NCI-H2081 (cell line): ENCODE results near the gene GRIP1.

Source experiments
- DNase-seq, 2 experiments: peaks; one replicate each; lab custom pipeline; 2025; lab: John Stamatoyannopoulos, UW

Gene GRIP1

DNA sequence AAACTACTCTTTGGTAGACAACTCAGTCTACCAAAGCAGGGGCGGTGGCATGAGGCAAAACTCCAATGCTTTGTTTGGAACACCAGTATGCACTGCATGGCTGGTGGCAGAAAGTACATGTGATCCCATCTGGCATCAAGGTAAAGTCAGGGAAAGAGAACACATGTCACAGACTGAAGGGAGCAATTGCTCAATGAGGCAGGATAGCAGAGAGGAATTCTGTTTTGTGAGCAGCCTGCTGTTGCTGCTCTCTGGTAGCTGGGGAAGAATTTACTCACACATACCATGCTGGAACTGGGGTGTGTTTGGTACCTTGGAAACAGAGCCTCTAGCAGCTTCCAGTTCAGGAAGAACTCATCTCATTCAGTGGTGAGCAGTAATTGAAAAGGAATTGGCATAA lies 291.8 kb downstream of the GRIP1 start:
- no peak for DNase-seq

DNA sequence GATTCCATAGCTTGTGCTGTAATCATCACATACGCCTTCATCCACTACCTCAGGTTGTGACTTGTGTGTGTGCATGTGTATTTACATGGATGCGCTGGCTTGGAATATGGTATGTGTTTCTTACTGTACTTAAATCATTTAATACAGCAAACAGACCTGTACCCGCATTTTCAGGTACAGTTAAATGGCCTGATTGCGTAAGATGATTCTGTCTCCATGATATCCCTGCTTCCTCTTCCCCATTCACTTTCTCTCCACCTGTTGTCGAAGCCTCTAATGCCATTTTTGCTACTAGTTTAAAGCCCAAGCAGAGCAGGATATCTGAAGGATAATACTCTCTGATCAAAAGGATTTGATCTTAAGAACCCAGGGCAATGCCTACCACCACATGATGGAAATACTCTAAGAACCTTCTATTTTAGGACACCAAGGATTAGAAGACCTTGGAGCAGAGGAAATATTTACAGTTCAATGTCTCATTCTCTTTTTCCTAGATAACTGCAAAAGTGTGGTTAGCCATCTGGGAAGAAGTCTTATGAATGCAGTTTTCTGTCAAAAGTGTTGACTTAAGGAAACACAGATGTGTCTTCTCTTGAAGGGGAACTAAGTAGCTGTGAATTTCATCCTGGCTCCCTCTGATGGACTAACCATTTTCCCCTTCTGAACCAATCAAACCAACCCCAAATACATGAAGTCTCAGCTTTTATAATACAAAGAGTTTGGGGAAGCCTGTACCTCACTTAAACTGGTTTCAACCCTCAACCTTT lies 297.9 kb downstream of the GRIP1 start:
- DNase-seq: no peak

DNA sequence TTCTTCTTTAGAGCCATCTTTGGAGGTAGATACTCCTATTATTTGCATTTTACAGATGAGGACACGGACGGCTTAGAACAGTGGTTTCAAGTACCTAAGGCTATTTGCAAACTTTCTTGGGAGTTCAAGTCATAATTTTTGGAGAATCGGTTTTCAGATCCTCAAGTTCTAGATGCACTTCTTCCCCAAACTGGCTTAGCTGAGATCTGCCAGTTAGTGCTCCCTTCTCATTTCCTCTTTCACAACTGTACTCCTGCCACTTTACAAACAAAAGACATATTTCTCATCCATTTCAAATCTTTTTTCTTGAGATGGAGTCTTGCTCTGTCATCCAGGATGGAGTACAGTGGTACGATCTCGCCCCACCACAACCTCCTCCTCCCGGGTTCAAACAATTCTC lies 299.3 kb downstream of the GRIP1 start:
- DNase-seq: no peak

DNA sequence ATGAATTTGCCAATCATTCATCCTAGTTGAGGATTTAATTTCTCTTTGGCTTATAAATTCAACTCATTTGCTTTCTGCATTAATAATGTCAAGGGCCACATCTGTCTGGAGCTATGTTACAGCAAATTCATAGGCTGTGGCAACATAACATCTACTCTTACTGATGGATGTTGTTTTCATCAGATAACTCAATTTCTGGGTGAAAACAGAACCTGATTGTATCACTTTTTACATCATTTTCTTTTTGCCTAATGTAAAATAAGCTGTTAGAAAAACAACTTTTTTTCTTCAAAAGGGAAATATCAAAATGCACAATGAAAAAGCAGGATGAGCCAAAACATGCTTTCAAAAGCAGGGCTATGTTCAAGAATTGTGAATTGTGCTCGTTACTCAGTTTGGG lies 303.3 kb downstream of the GRIP1 start:
- DNase-seq: no peak

DNA sequence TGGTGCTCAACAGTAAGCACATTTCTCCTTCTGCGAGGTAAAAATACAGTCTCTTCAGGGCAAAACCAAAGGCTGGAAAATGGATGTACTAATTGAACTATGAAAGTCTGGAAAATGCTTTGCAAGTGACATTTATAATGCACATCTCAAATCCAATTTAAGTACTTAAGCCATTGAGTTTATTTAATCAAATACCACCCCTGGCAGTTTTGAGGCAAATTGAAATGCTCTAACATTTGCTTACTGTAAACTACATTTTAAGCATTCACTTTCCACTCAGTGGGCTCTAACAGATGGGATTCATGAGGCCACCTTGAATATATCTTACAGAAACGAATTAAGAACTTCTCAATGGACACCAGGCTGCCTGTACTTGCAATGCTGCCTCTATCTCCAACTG lies 306.9 kb downstream of the GRIP1 start:
- no peak for DNase-seq

DNA sequence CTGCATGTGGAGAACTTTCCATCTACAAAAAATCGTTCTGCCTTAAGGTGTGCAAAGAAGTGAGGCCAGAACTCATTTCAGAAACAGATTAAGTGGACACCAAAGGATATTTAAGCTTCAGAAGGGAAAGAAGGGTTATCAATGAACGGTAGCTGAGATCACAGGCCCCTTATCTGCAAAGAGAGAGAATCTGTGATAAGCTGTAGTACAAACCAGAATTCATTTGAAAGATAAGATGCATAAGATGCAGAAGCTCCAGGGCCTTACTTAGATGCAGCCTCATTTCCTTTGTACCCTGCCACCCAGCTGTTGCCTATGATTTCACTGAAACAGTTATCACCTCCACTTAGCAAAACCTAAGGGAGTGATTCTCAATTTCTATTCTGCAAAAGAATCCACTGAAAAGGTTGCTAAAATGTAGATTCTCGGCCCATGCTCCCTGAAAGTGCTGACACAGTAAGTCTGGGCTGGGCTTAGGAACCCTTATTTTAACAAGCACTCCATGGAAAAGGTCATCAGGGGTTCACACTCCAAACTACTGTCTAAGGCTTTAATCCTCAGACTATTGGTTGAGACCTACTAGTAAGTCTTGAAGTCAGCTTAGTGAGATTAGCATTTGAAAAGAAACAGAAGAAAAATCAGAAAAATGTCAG lies 311.7 kb downstream of the GRIP1 start:
- DNase-seq: no peak

DNA sequence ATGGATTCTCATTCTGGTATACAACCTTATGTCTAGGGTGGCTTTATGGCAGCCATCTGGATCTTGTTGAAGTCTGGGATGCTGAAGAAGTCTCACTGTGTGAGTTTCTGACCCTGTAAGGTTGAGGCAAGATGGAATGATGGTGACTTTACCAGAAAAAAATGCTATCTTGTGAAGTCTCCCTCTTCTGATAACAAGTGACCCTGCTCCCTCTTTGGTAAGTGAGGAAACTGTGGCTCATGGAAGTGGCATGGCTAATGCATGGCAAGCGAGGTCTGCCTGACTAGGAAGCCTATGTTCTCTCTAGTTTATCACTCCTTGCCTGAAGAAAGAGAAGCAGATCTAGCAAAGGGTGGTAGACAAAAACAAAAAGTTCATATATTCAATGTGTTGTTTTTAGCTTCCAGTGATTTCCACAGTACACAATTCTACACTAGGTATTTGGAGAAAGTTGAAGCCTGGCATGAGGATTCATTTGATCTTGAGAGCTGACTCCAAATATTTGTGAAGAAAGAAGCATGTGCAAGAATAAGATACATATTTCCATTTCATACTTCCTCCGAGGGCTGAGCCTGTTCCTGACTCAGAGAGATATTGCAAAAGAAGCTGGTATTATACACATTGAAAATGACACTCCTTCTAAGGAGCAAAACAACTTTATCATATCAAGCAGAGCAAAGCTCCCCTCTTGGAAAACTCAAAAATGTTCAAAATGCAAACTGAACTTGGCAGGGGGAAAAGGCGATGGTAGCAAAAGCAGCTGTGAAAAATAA lies 313.0 kb downstream of the GRIP1 start:
- DNase-seq: no peak

DNA sequence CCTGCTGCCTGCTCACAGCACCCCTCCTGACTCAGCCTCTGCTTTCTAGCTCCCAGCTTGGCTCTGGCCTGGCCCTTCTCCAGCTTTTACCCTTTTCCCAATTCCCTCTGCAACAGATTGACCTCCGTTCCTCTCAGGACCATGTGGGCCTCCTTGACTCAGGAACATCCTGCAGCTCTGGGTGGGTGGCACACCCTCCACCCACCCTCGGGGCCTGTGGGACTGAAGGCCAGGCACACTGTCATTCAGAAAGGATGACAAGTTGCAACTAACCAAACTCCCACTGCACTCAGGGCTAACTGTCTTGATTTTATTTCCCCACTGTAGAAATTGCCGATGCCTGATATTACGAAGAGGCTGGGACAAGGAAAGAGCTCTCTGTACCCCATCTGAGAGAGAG lies 317.2 kb downstream of the GRIP1 start:
- DNase-seq: no peak

DNA sequence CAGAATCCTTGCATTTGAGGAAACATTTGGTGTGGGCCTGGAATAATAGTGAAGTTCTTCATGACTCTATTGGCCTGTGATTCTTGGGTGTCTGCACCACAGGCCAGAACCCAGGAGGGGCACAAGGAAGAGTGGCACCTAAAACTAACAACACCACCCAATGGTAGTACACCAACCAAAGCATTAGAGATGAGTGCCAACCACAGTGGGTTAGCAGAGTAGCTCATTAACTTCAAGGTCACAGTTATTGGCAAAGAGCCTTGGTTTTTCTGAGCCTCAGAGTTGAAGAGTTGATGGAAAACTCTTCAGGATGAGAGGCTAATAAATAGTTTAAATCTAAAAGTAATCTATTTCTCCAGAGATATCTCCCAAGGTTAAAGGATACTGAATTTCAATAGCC lies 319.6 kb downstream of the GRIP1 start:
- DNase-seq: no peak

DNA sequence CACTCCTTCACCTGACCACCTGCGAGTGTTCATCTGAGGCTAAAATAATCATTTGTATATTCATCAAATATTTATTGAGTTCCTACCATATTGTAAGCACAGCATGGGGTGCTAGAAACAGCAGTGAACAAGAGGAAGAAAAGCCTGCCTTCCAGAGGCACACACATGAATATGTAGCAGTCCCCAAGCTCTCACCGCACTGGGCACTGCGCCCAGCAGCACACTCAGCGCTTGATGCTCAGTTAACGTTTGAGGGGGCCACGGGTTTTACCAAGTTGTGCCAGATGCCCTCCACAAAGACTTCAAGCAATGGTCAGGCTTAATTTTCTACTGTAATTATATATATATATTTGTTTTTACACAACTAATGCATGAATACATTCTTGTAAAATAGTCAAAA lies 324.6 kb downstream of the GRIP1 start:
- peak in 1 of 2 experiments; percentile 26 for DNase-seq

DNA sequence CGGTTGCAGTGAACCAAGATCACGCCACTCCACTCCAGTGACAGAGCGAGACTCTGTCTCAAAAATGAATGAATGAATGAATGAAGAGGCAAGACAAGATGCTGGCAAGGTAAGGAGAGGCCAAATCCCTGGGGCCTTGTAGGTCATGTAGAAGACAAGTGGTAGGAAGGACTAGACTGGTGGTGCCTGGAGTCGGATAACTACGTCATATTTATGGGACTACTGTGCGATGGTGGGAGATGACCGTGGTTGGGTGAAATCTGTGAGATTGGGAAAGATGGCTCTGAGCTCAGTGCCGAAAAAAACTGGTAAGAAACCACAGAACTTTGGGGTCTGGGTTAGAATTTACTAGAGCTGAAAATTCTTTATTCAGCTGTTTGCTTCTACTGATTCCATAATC lies 326.0 kb downstream of the GRIP1 start:
- no peak for DNase-seq

DNA sequence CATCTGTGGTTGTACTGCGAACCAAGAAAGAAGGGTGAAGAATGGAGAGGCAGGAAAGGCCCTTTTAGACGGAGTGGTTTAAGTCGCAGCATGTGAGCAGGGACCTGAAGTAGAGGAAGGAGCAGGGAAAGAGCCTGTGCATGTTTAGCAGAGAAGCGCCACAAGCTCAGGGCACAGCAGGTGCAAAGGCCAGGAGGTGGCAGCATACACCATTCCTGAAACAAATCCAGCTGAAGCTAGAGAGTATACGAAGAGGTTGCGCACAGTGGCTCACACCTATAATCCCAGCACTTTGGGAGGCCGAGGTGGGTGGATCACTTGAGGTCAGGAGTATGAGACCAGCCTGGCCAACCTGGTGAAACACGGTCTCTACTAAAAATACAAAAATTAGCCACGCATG lies 326.7 kb downstream of the GRIP1 start:
- peak in 1 of 2 experiments; percentile 7 for DNase-seq

DNA sequence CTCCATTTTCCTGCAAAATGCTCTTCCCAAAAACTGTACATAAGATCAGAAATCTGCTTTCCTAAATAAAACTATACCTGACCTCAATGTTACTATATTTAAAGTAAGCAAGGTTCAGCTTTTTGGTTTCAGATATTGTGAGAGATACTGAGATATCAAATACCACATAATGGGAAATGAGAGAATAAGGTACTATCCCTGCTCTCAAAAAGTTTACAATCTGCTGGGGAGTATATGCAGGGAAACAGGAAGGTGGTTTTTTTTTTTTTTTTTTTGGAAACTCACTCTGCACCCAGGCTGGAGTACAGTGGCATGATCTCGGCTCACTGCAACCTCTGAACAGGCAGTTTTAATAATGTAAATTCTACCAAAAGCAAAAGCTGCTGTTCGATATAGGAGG lies 327.6 kb downstream of the GRIP1 start:
- no peak for DNase-seq

DNA sequence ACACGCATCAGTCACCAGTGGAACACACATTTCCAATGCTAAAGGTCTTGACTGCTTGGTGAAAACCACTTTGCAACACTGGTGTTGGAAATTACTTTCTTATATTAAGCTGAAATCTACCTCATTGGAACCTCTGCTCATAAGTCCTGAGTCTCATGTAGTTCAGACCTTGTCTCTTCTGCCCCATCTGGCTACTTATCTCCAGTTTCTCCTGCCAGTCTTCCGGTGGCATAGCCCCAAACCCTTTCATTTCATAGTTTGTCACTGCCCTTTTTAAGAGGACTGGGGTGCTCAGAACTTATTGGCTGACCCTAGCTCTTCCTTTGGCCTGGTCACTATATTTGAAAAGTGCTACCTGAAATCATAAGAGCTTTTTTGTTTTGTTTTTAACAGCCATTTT lies 332.9 kb downstream of the GRIP1 start:
- DNase-seq: no peak

DNA sequence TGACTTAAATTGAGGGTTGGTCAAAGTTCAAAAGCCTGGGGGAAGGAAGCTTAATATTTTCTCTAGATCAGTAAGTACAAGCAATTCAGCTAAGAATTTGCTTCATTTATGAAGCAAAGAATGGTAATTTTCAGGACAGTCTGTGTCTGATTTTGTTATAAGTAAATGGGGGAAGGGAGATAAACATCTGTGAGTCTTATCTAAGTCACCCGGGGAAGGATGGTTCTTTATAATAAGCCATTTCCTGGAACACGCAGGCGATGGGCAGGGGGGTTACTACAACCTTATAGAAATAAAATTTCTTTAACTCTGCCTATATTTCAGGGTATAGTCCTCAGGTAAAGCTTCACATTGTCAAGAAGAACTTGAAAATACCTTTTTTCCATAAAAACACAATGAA lies 333.7 kb downstream of the GRIP1 start:
- DNase-seq: no peak

DNA sequence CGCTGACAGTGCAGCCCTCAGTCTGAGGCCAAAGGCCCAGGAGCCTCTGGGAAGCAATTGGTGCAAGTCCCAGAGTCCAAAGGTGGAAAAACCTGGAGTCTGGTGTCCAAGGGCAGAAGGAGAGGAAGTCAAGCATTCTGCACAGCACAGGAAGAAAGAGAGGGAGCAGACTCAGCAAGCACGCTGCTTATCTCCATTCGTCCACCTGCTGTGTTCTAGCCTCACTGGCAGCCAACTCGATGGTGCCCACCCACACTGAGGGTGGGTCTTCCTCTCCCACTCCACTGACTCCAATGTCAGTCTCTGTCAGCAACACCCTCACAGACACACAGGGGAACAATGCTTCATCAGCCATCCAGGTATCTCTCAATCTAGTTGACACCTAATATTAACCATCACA lies 337.8 kb downstream of the GRIP1 start:
- no peak for DNase-seq

DNA sequence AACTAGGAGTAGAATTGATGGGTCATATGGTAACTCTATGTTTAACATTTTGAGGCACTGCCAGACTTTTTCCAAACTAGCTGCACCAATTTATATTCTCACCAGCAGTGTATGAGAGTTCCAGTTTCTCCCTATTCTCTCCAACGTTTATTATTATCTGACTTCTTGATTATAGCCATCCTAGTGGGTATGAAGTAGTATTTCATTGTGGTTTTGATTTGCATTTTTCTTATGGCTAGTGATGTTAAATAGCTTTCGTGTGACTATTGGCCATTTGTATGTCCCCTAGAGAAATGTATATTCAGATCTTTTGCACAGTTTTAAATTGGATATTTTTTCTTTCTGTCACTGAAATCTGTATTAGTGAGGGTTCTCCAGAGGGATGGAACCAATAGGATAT lies 338.7 kb downstream of the GRIP1 start:
- DNase-seq: no peak

DNA sequence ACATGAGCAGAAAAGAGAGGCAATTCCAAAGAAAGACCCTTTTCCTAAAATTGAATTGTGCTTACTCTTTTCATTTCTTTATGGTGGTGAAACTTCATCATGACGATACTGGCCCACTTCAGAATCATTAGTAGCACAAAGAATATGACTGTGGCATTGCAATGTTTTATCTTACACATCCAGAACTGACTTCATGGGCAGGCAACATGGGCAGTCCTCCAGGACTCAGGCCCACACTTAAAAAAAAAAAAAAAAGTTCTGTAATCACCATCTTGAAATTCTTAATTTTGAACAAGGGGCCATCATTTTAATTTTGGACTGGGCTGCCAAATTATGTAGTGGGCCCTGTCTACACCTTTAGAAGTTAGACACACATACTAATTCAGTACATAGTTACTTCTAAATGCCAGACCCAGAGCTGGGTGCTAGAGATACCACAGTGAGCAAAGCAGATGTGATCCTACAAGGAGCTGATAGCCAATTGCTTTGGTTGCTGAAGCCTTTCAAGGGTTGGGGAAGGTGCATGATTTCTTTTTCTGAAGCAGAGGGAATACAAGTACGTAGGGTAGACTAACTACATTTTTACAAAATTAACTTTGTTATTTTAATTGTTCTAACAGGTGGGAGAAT lies 341.4 kb downstream of the GRIP1 start:
- no peak for DNase-seq

DNA sequence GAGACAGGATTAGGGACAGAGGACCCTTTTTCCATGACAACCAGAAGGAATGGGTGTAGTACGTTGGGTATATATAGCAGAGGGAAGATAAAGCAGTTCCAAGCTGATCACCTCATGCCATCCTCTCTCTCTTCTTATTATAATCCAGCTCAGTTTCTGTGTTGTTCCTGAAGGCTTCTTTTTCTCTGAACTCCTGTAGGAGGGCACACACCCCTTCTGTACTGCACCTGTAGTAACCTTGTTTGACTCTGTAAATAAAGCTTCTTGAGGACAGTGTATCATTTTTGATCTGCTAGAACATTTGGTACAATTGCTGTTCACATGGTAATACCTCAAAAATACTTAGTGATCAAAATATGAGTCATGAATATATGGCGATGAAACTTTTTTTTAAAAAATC lies 343.1 kb downstream of the GRIP1 start:
- no peak for DNase-seq

DNA sequence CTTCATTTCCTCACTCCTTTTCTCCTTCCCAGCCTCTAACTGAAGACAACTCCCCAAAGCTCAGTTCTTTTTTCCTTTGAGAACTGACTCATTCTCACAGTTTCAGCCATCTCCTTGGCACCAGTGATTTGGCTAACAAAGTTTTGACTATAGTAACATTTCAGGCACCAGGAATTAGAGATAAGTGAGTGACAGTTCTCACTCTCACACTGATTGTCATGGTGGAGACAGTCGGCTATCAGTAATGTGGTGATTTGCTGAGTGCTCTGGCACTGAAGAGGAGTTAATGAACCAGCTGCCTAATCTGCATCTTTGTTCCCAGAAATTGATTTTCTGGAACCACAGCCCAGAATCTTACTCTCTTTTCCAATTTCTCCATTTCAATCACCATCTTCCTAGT lies 347.1 kb downstream of the GRIP1 start:
- DNase-seq: no peak

DNA sequence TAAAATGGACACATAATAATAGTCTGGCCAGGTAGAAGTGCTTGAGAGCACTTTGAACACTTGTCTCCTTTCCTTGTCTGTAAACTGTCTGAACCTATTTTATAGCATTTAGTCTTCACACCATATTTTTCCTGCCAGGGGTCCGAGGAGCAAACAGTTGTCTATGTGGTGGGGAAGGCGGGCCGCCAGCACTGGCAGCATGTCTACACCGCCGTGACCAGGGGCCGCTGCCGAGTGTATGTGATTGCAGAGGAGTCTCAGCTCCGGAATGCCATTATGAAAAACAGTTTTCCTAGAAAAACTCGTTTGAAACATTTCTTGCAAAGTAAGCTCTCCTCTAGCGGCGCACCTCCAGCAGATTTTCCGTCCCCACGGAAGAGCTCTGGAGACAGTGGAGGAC lies 347.9 kb downstream of the GRIP1 start:
- DNase-seq: no peak

DNA sequence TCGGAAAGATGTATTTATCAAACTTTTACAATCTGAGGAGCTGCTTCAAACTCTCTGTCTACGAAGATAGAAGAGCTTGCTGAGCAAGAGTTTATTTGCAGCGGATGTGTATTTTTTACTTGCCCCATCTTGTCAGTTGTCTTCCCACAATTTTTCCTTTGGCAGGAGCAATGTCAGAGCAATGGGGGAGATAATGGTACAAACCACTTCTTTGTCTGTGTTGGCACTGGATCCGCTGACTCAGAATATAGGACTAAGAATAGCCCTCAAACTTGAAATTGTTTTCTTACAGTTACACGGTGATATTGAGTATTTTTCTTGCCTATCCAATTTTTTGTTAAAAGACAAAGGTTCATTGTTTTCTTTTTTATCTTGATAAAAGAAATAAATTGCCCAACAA lies 348.9 kb downstream of the GRIP1 start:
- no peak for DNase-seq

DNA sequence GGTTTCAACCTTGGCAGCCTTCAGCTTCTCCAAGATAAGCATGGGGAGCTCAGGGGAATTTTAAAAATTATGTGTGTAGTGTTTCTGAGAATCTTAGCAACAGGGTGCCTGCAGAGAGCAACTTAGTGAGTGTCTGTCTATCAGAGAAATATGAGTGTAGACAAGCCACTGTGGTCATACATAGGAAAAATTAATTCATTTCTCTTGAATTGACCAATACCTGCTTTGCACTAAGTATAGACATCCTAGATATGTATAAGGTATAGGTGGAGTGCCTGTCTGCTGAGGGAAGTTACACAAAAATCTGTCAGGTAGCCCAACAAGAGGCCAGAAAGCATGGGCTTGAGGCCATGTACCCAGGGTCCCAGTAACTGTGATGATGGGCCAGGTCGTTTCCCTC lies 355.9 kb downstream of the GRIP1 start:
- DNase-seq: no peak
